ENCODE data around the gene SMIM35. TPM values are rescaled to one million over a fixed set of nuclear protein-coding genes. Genes with fewer than 3 reads are reported as not detected.
A peak's percentile ranks its signal among the peaks of the same experiment; 100 is the strongest.

The SMIM35 gene
- total and polyA plus RNA-seq, 11 donors, result 0.21 TPM; not detected in 10

- Histone ChIP-seq H3K9me3 (no peaks in the 10 kb centered on the region), H3K36me3 (no peaks in the 10 kb centered on the region), H3K27me3 (no peaks in the 10 kb centered on the region), H3K4me1 (peaks cover 0 to 12% (median 4%) of the 10 kb centered on the region in 12 donors), H3K4me3 (no peak overlapping the region), H3K27ac (peak overlapping the region in 10 of 12 donors; percentile 19 to 74 (median 48))
- TF ChIP-seq CTCF (IDR thresholded peaks at IDR 0.05), result no peak
- TF ChIP-seq POLR2A (IDR thresholded peaks at IDR 0.05), result no peak
- peak; percentile 68 to 88 (median 85) for ATAC-seq
- peak in 4 of 5 donors; percentile 31 to 73 (median 59) for DNase-seq
- WGBS, 4 donors, result 37 to 49% (median 43%) methylated on average over 2 of the region's 2 CpGs
- intact Hi-C loops (cut with DNase I), result no loop called here
Measured at GRCh38 chr11:118109231-118109630, 22.5 kb upstream of the SMIM35 start.

- H3K27me3 ChIP-seq, result no peaks in the 10 kb centered on the region
- H3K36me3 ChIP-seq, result no peaks in the 10 kb centered on the region
- WGBS, 4 donors, result 75 to 81% (median 80%) methylated on average over 5 of the region's 5 CpGs
- no peak for TF ChIP-seq POLR2A (IDR thresholded peaks at IDR 0.05)
- peaks cover 0 to 12% (median 4%) of the 10 kb centered on the region in 12 donors for H3K4me1 ChIP-seq
- H3K4me3 ChIP-seq, result no peak overlapping the region
- no peak for ATAC-seq
- peak overlapping the region in 8 of 12 donors; percentile 28 to 74 (median 55) for H3K27ac ChIP-seq
- intact Hi-C loops (cut with DNase I), result no loop called here
- no peaks in the 10 kb centered on the region for H3K9me3 ChIP-seq
- no peak for DNase-seq
Measured at GRCh38 chr11:118108513-118108912, 21.8 kb upstream of the SMIM35 start.

- no peaks in the 10 kb centered on the region for H3K27me3 ChIP-seq
- no peaks in the 10 kb centered on the region for H3K36me3 ChIP-seq
- peaks cover 0 to 12% (median 4%) of the 10 kb centered on the region in 12 donors for H3K4me1 ChIP-seq
- H3K27ac ChIP-seq, result no peak overlapping the region
- intact Hi-C loops (cut with DNase I), result no loop called here
- H3K9me3 ChIP-seq, result no peaks in the 10 kb centered on the region
- no peak overlapping the region for H3K4me3 ChIP-seq
- ATAC-seq, result no peak
- DNase-seq, result no peak
- WGBS, 4 donors, result 77 to 86% (median 83%) methylated on average over 2 of the region's 2 CpGs
- no peak for TF ChIP-seq CTCF (IDR thresholded peaks at IDR 0.05)
- TF ChIP-seq POLR2A (IDR thresholded peaks at IDR 0.05), result no peak
Measured at GRCh38 chr11:118106789-118107335, 20.1 kb upstream of the SMIM35 start.

GRCh38 chr11:118105657-118106305, 19.0 kb upstream of the SMIM35 start:
- Histone ChIP-seq H3K9me3 (no peaks in the 10 kb centered on the region), H3K36me3 (no peaks in the 10 kb centered on the region), H3K4me3 (no peak overlapping the region), H3K27ac (no peak overlapping the region), H3K4me1 (peaks cover 0 to 16% (median 6%) of the 10 kb centered on the region in 12 donors), H3K27me3 (no peaks in the 10 kb centered on the region)
- intact Hi-C loops (cut with DNase I), result no loop called here
- WGBS, 4 donors, result 74 to 80% (median 76%) methylated on average over 4 of the region's 4 CpGs
- ATAC-seq, result no peak
- TF ChIP-seq CTCF (IDR thresholded peaks at IDR 0.05), result no peak
- no peak for TF ChIP-seq POLR2A (IDR thresholded peaks at IDR 0.05)
- no peak for DNase-seq
